Osteoblast (primary cell): ENCODE data around the gene ABLIM2. TPM values are rescaled to one million over a fixed set of nuclear protein-coding genes. Genes with fewer than 3 reads are reported as not detected.

ENCODE experiments used
- DNase-seq: peaks from one replicate; pipeline ENCODE4 v3.0.0; 2011; ENCODE audit warnings: low spot score, mixed read lengths; ENCODE audit not compliant: insufficient read length; ENCODE audit errors: missing footprints
- H2AFZ ChIP-seq: 2 replicates; pipeline ENCODE4 v1.6.0; 2011; ENCODE audit warnings: mild to moderate bottlenecking, low read length
- H3K27ac ChIP-seq: 2 replicates; pipeline ENCODE4 v1.5.1; 2011; ENCODE audit warnings: mild to moderate bottlenecking, low read depth, low read length, moderate library complexity
- H3K27me3 ChIP-seq: 2 replicates; pipeline ENCODE4 v1.6.0; 2012; ENCODE audit warnings: mild to moderate bottlenecking, control low read depth, inconsistent platforms, low read length, moderate library complexity; ENCODE audit not compliant: insufficient read depth
- H3K36me3 ChIP-seq: 2 replicates; pipeline ENCODE4 v1.5.1; 2011; ENCODE audit warnings: mild to moderate bottlenecking, low read length, control low read depth, moderate library complexity; ENCODE audit not compliant: insufficient read depth
- H3K4me1 ChIP-seq: 2 replicates; pipeline ENCODE4 v1.5.1; 2011; ENCODE audit warnings: mild to moderate bottlenecking, low read length, control low read depth, moderate library complexity; ENCODE audit not compliant: insufficient read depth
- H3K4me2 ChIP-seq: 2 replicates; pipeline ENCODE4 v1.6.0; 2011; ENCODE audit warnings: mild to moderate bottlenecking, low read length; ENCODE audit not compliant: insufficient read depth
- H3K4me3 ChIP-seq: fragments of 200-600 bp; sonication (generic); 3 replicates; pipeline ENCODE4 v1.5.1; 2012; ENCODE audit warnings: mild to moderate bottlenecking, low read length, inconsistent platforms; ENCODE audit not compliant: insufficient read depth
- H3K79me2 ChIP-seq: 2 replicates; pipeline ENCODE4 v1.6.0; 2012; ENCODE audit warnings: mild to moderate bottlenecking, low read length, control low read depth, inconsistent platforms; ENCODE audit not compliant: insufficient read depth
- H3K9me3 ChIP-seq: 2 replicates; pipeline ENCODE4 v1.5.1; 2011; ENCODE audit warnings: low read depth, low read length, control low read depth
- H4K20me1 ChIP-seq: 2 replicates; pipeline ENCODE4 v1.6.0; 2012; ENCODE audit warnings: mild to moderate bottlenecking, low read length, control low read depth; ENCODE audit not compliant: insufficient read depth
- CTCF ChIP-seq: IDR thresholded peaks from 2 replicates; pipeline ENCODE4 v1.5.1; 2011; ENCODE audit warnings: mild to moderate bottlenecking, low read depth, low read length, moderate library complexity; ENCODE audit errors: extremely low read depth
- total RNA-seq: library from RNA; depleted of rRNA; stranded (reverse); fragments of >200 nt; gene quantifications from 2 replicates; pipeline ENCODE4 v1.2.3, GENCODE V29; 2012

Gene ABLIM2
- total RNA-seq, 1 donor, result 0.36 TPM

DNA sequence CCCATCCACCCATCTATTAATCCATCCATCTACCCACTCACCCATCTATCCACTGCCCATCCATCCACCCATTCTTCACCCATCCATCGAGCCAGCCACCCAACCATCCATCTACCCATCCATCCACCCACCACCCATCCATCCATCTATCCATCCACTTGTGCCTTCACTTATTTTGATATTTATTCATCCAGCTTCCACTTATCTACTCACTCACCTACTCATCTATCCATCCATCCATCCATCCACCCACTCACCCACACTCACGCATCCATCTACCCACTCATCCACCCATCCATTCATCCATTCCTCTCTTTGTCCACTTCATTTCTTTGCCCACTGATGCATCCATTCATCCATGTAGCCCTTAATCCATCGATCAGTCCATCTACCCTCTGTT is 146.1 kb downstream of the ABLIM2 start:
- H3K27ac ChIP-seq, result no peak overlapping the region
- TF ChIP-seq CTCF, result no peak
- no peak for DNase-seq
- no peaks in the 10 kb centered on the region for H3K36me3 ChIP-seq
- no peak overlapping the region for H2AFZ ChIP-seq
- no peaks in the 10 kb centered on the region for H3K4me1 ChIP-seq
- no peak overlapping the region for H3K4me3 ChIP-seq
- H3K27me3 ChIP-seq, result peaks cover 58% of the 10 kb centered on the region
- H4K20me1 ChIP-seq, result no peaks in the 10 kb centered on the region
- H3K9me3 ChIP-seq, result no peaks in the 10 kb centered on the region
- no peaks in the 10 kb centered on the region for H3K79me2 ChIP-seq
- no peak overlapping the region for H3K4me2 ChIP-seq

- H3K4me3 ChIP-seq, result no peak overlapping the region
- no peak overlapping the region for H3K27ac ChIP-seq
- DNase-seq, result peak; percentile 37
- no peaks in the 10 kb centered on the region for H3K79me2 ChIP-seq
- H3K4me1 ChIP-seq, result no peaks in the 10 kb centered on the region
- no peaks in the 10 kb centered on the region for H3K36me3 ChIP-seq
- no peak overlapping the region for H3K4me2 ChIP-seq
- H3K9me3 ChIP-seq, result no peaks in the 10 kb centered on the region
- no peak overlapping the region for H2AFZ ChIP-seq
- TF ChIP-seq CTCF, result no peak
- no peaks in the 10 kb centered on the region for H4K20me1 ChIP-seq
- peaks cover 59% of the 10 kb centered on the region for H3K27me3 ChIP-seq
These were observed 148.0 kb downstream of the ABLIM2 start for GRCh38 chr4:8010618-8011017.

DNA sequence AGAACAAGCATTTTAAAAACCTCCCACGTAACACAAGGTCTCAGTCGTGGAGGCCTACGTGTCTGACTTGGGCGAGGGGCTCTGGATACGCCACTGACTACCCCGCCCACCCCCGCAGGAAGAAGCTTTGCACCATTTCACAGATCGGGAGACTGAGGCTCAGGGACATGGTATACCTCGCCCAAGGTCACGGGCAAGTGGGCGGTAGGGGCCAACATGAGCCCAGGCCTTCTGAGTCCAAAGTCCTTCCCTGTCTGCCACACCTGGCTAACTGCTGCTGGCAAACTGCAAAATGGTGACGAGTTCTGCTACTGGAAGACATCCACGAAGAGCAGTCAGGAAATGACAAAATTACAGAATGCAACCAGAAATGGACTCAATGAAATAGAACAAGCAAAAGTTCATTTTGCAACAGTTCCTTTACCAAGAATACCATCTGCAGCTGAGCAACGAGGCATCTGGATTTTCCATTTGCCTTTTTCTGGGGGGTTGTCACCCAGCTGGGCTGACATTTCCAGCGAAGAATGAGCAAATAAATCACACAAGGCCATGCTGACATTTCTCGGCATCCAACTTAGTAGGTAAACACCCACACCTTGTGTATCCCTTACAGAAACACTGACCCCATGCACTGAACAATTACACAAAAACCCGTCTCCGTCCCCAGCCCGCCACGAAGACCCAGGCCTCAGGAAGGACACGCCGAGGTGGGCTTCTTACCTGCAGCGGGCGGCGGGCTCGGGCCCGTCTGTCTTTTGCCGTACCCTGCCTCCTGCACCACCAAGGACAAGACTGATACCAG is 148.7 kb downstream of the ABLIM2 start:
- Histone ChIP-seq H3K27ac (no peak overlapping the region), H3K4me1 (no peaks in the 10 kb centered on the region), H4K20me1 (no peaks in the 10 kb centered on the region), H3K36me3 (no peaks in the 10 kb centered on the region), H3K79me2 (no peaks in the 10 kb centered on the region), H3K4me3 (no peak overlapping the region), H2AFZ (no peak overlapping the region), H3K27me3 (peaks cover 61% of the 10 kb centered on the region), H3K4me2 (no peak overlapping the region), H3K9me3 (no peaks in the 10 kb centered on the region)
- TF ChIP-seq CTCF, result no peak
- peak; percentile 43 for DNase-seq

DNA sequence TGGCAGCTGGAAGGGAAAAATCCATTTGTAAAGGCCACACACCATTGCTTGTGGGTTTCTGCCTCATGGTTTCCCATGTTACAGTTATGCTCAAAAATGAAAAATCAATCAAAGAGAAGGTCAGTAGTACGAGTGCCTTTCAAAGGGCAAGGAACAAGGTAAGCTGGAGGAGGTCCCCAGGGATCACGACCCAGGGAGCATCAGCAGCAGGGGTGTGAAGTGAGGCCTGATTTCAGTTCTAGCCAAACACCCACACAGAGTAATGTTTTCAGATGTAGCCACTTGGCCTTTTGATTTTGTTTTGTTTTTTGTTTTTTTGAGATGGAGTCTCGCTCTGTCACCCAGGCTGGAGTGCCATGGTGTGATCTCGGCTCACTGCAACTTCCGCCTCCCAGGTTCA is 149.5 kb downstream of the ABLIM2 start:
- H2AFZ ChIP-seq, result no peak overlapping the region
- DNase-seq, result peak; percentile 53
- no peaks in the 10 kb centered on the region for H3K36me3 ChIP-seq
- no peaks in the 10 kb centered on the region for H4K20me1 ChIP-seq
- no peak overlapping the region for H3K4me2 ChIP-seq
- no peak for TF ChIP-seq CTCF
- H3K27me3 ChIP-seq, result peaks cover 63% of the 10 kb centered on the region
- no peak overlapping the region for H3K27ac ChIP-seq
- H3K4me1 ChIP-seq, result no peaks in the 10 kb centered on the region
- H3K79me2 ChIP-seq, result no peaks in the 10 kb centered on the region
- no peak overlapping the region for H3K4me3 ChIP-seq
- H3K9me3 ChIP-seq, result no peaks in the 10 kb centered on the region
